Ishikawa (cell line): ENCODE data around the gene PARVB.

ENCODE experiments used
- CEBPB ChIP-seq: IDR thresholded peaks from 2 replicates; pipeline ENCODE4 v1.6.1; 2012
- CREB1 ChIP-seq: IDR thresholded peaks from 2 replicates; pipeline ENCODE4 v1.6.1; 2012; ENCODE audit warnings: low read depth
- EGR1 ChIP-seq: IDR thresholded peaks from 2 replicates; pipeline ENCODE4 v1.6.1; 2012
- EP300 ChIP-seq: IDR thresholded peaks from 2 replicates; pipeline ENCODE4 v1.6.1; 2012; ENCODE audit warnings: borderline replicate concordance
- FOXM1 ChIP-seq: IDR thresholded peaks from 2 replicates; pipeline ENCODE4 v1.6.1; 2012; ENCODE audit warnings: low read depth, borderline replicate concordance
- MAX ChIP-seq: IDR thresholded peaks from 2 replicates; pipeline ENCODE4 v1.6.1; 2012
- NFIC ChIP-seq: IDR thresholded peaks from 2 replicates; pipeline ENCODE4 v1.6.1; 2012
- RAD21 ChIP-seq: IDR thresholded peaks from 2 replicates; pipeline ENCODE4 v1.6.1; 2012; ENCODE audit warnings: low read depth
- REST ChIP-seq: IDR thresholded peaks from 2 replicates; pipeline ENCODE4 v1.6.1; 2012; ENCODE audit warnings: low read depth, mild to moderate bottlenecking
- TAF1 ChIP-seq: IDR thresholded peaks from 2 replicates; pipeline ENCODE4 v1.6.1; 2012; ENCODE audit warnings: low read depth, mild to moderate bottlenecking
- TCF12 ChIP-seq: IDR thresholded peaks from 2 replicates; pipeline ENCODE4 v1.6.1; 2012; ENCODE audit warnings: low read depth
- TEAD4 ChIP-seq: IDR thresholded peaks from 2 replicates; pipeline ENCODE4 v1.6.1; 2012
- USF1 ChIP-seq: IDR thresholded peaks from 2 replicates; pipeline ENCODE4 v1.6.1; 2012
- YY1 ChIP-seq: IDR thresholded peaks from 2 replicates; pipeline ENCODE4 v1.6.1; 2012; ENCODE audit warnings: low read depth
- ZBTB7A ChIP-seq: IDR thresholded peaks from 2 replicates; pipeline ENCODE4 v1.6.1; 2012; ENCODE audit warnings: low read depth

PARVB gene

GRCh38 chr22:44030702-44031082 lies 6.6 kb downstream of the PARVB start:
- TF ChIP-seq RAD21: no peak
- TF ChIP-seq USF1: no peak
- no peak for TF ChIP-seq TCF12
- no peak for TF ChIP-seq YY1
- TF ChIP-seq CREB1: no peak
- TF ChIP-seq MAX: no peak
- no peak for TF ChIP-seq TEAD4
- no peak for TF ChIP-seq FOXM1
- TF ChIP-seq EGR1: no peak
- TF ChIP-seq REST: no peak
- TF ChIP-seq EP300: no peak
- TF ChIP-seq CEBPB: no peak
- no peak for TF ChIP-seq NFIC
- no peak for TF ChIP-seq ZBTB7A
- TF ChIP-seq TAF1: no peak

GRCh38 chr22:44031158-44031952 lies 7.3 kb downstream of the PARVB start:
- no peak for TF ChIP-seq TEAD4
- no peak for TF ChIP-seq CREB1
- TF ChIP-seq ZBTB7A: no peak
- TF ChIP-seq REST: no peak
- TF ChIP-seq EGR1: no peak
- no peak for TF ChIP-seq RAD21
- TF ChIP-seq CEBPB: no peak
- TF ChIP-seq FOXM1: no peak
- no peak for TF ChIP-seq NFIC
- no peak for TF ChIP-seq MAX
- TF ChIP-seq USF1: no peak
- TF ChIP-seq YY1: no peak
- TF ChIP-seq EP300: no peak

- TF ChIP-seq EP300: no peak
- no peak for TF ChIP-seq CREB1
- TF ChIP-seq MAX: no peak
- TF ChIP-seq ZBTB7A: no peak
- TF ChIP-seq YY1: no peak
- TF ChIP-seq FOXM1: no peak
- no peak for TF ChIP-seq TCF12
- no peak for TF ChIP-seq CEBPB
- no peak for TF ChIP-seq EGR1
- no peak for TF ChIP-seq NFIC
- TF ChIP-seq TAF1: no peak
- no peak for TF ChIP-seq RAD21
- no peak for TF ChIP-seq REST
- TF ChIP-seq USF1: no peak
- TF ChIP-seq TEAD4: no peak
Measured at GRCh38 chr22:44032126-44032730, 8.1 kb downstream of the PARVB start.
